Loucy (cell line): Measurements from ENCODE around the gene TBC1D12.
"Not testable (repeated sequence)": the region's sequence is repeated elsewhere in the genome, so short reads cannot be mapped to it uniquely, and the experiment has no call there.

Experiments
- CTCF ChIP-seq: fragments of 200-600 bp; sonication (generic); conservative IDR thresholded peaks from 2 replicates; pipeline ENCODE4 v1.5.1; 2014; ENCODE audit warnings: mild to moderate bottlenecking, antibody characterized with exemption, low read length
- EZH2phosphoT487 ChIP-seq: fragments of 200-600 bp; IDR thresholded peaks from 2 replicates; pipeline ENCODE4 v1.6.1; 2018; ENCODE audit warnings: antibody characterized with exemption, mild to moderate bottlenecking, moderate library complexity, borderline replicate concordance

GRCh38 chr10:94542282-94542681 lies 139.9 kb downstream of the TBC1D12 start:
- TF ChIP-seq CTCF, EZH2phosphoT487: not testable (repeated sequence)
